WTC11 (cell line): ENCODE measurements around the gene INO80E. TPM values are rescaled to one million over a fixed set of nuclear protein-coding genes. Genes with fewer than 3 reads are reported as not detected.

ENCODE experiments used
- CREM ChIP-seq: sonication (generic); formaldehyde crosslinking; IDR thresholded peaks from 2 replicates; pipeline ENCODE4 v1.8.1; 2022; ENCODE audit warnings: mild to moderate bottlenecking, missing genetic modification reagents, moderate library complexity
- ETV6 ChIP-seq: sonication (generic); formaldehyde crosslinking; IDR thresholded peaks from 2 replicates; pipeline ENCODE4 v1.8.1; 2022; ENCODE audit warnings: mild to moderate bottlenecking, missing genetic modification reagents
- HMGXB4 ChIP-seq: sonication (generic); formaldehyde crosslinking; IDR thresholded peaks from 2 replicates; pipeline ENCODE4 v1.8.1; 2023; ENCODE audit warnings: mild to moderate bottlenecking, moderate library complexity, missing genetic modification reagents
- IRF1 ChIP-seq: sonication (generic); formaldehyde crosslinking; IDR thresholded peaks from 2 replicates; pipeline ENCODE4 v1.8.0; 2023; ENCODE audit warnings: missing genetic modification reagents
- IRF2 ChIP-seq: sonication (generic); formaldehyde crosslinking; IDR thresholded peaks from 2 replicates; pipeline ENCODE4 v1.8.0; 2022; ENCODE audit warnings: low read depth, missing genetic modification reagents, borderline replicate concordance
- MLX ChIP-seq: sonication (generic); formaldehyde crosslinking; IDR thresholded peaks from 2 replicates; pipeline ENCODE4 v1.8.1; 2023; ENCODE audit warnings: mild to moderate bottlenecking, missing genetic modification reagents, moderate library complexity
- NFE2L1 ChIP-seq: sonication (generic); formaldehyde crosslinking; IDR thresholded peaks from 2 replicates; pipeline ENCODE4 v1.8.1; 2023; ENCODE audit warnings: missing genetic modification reagents
- NFYB ChIP-seq: sonication (generic); formaldehyde crosslinking; conservative IDR thresholded peaks from 2 replicates; pipeline ENCODE4 v1.8.0; 2022; ENCODE audit warnings: low read depth, missing genetic modification reagents
- SMAD4 ChIP-seq: sonication (generic); formaldehyde crosslinking; IDR thresholded peaks from 2 replicates; pipeline ENCODE4 v1.8.0; 2022; ENCODE audit warnings: mild to moderate bottlenecking, missing genetic modification reagents
- SP1 ChIP-seq: sonication (generic); formaldehyde crosslinking; conservative IDR thresholded peaks from 2 replicates; pipeline ENCODE4 v1.8.1; 2022; ENCODE audit warnings: missing genetic modification reagents
- TCF7 ChIP-seq: sonication (generic); formaldehyde crosslinking; IDR thresholded peaks from 2 replicates; pipeline ENCODE4 v1.8.0; 2022; ENCODE audit warnings: mild to moderate bottlenecking, low read depth, missing genetic modification reagents, moderate library complexity
- TP53 ChIP-seq: sonication (generic); formaldehyde crosslinking; IDR thresholded peaks from 2 replicates; pipeline ENCODE4 v1.8.1; 2023; ENCODE audit warnings: mild to moderate bottlenecking, missing genetic modification reagents
- ZMAT4 ChIP-seq: fragments of 250-450 bp; sonication (Bioruptor Pico); IDR thresholded peaks from 2 replicates; pipeline ENCODE4 v1.9.0; 2021; ENCODE audit warnings: mild to moderate bottlenecking
- ZNF396 ChIP-seq: fragments of 250-450 bp; sonication (Bioruptor Pico); IDR thresholded peaks from 2 replicates; pipeline ENCODE4 v1.8.0; 2021; ENCODE audit warnings: mild to moderate bottlenecking, moderate library complexity, borderline replicate concordance
- ZSCAN18 ChIP-seq: fragments of 250-450 bp; sonication (Bioruptor Pico); IDR thresholded peaks from 2 replicates; pipeline ENCODE4 v2.1.2; 2022; ENCODE audit warnings: mild to moderate bottlenecking, moderate library complexity
- total RNA-seq: library from RNA; stranded (reverse); gene quantifications from 3 replicates; pipeline ENCODE4 v1.2.3, GENCODE V29; 2021
- TF ChIP-seq, protein P1 (sequence below): sonication (generic); formaldehyde crosslinking; IDR thresholded peaks from 2 replicates; pipeline ENCODE4 v1.8.1; 2022; ENCODE audit warnings: missing genetic modification reagents, borderline replicate concordance
- TF ChIP-seq, protein P2 (sequence below): fragments of 250-450 bp; sonication (Bioruptor Pico); conservative IDR thresholded peaks from 2 replicates; pipeline ENCODE4 v1.9.0; 2021; ENCODE audit warnings: mild to moderate bottlenecking
- TF ChIP-seq, protein P3 (sequence below): fragments of 250-450 bp; sonication (Bioruptor Pico); IDR thresholded peaks from 2 replicates; pipeline ENCODE4 v1.8.0; 2021; ENCODE audit warnings: mild to moderate bottlenecking
- TF ChIP-seq, protein P4 (sequence below): sonication (generic); formaldehyde crosslinking; IDR thresholded peaks from 2 replicates; pipeline ENCODE4 v1.8.0; 2023; ENCODE audit warnings: mild to moderate bottlenecking, missing genetic modification reagents
- TF ChIP-seq, protein P5 (sequence below): fragments of 200-600 bp; IDR thresholded peaks from 2 replicates; pipeline ENCODE4 v1.8.0; 2022; ENCODE audit warnings: antibody characterized with exemption
- TF ChIP-seq, protein P6 (sequence below): sonication (generic); formaldehyde crosslinking; IDR thresholded peaks from 2 replicates; pipeline ENCODE4 v1.8.1; 2022; ENCODE audit warnings: low read depth, mild to moderate bottlenecking, moderate library complexity, missing genetic modification reagents, borderline replicate concordance

The INO80E gene
- total RNA-seq, 1 experiment from 2014 or later = 101 TPM

DNA sequence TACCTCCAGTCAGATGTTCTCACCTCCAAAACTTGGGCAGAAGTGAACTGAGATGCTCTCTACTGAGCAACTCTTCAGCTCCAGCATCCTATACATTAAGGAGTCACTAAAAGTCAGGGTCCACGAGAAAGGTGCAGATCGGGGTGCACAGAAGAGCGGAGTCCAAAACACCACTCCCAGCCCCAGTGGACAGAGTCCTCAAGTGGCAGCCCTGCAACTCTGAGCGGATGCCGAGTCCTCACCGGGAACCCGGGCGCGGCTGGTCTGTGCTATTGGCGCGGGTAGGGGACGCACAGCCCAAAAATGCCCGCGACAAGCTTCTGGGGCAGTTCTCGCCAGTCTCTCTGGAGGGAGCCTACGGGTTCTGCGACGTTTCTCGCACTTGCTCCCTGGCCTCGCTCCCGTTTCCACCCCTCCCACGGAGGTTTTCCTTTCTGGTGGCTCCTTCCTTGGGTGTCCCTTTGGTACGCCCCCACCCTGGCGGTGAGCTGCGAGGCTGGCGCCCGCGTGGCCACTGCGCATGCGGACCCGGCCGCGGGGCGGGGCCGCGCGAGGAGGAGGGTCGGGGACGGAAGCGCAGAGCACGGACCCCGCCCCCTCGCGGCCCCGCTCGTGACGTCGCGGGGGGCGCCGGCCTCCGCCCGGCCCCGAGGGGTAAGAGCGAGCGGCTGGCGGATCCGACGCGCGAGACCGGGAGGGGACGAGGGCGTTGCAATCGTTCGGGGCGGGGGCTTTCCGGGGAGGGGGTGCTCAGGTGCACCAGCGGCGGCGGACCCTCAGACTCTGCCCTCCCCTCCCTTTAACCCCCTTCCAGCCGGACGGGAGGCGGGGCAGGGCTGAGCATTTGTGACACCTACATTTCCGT, 34.3 kb upstream of the INO80E start, which contains the start of gene TMEM219 (continued):
- TF ChIP-seq IRF1 (no peak), NFE2L1 (CRISPR knock-in tag) (no peak), TCF7 (no peak), HMGXB4 (CRISPR knock-in tag) (no peak), SP1 (CRISPR knock-in tag) (peak; percentile 89), IRF2 (CRISPR knock-in tag) (no peak), ZNF396 (CRISPR knock-in tag) (no peak), NFYB (CRISPR knock-in tag) (no peak), ETV6 (CRISPR knock-in tag) (0 out of 2 replicates have a peak, but pooled peaks have one; percentile 9), CREM (0 out of 2 replicates have a peak, but pooled peaks have one; percentile 22), ZSCAN18 (CRISPR knock-in tag) (no peak), ZMAT4 (CRISPR knock-in tag) (no peak), SMAD4 (no peak), MLX (CRISPR knock-in tag) (no peak), TP53 (CRISPR knock-in tag) (0 out of 2 replicates have a peak, but pooled peaks have one; percentile 34)
- TF ChIP-seq, protein P1, sequence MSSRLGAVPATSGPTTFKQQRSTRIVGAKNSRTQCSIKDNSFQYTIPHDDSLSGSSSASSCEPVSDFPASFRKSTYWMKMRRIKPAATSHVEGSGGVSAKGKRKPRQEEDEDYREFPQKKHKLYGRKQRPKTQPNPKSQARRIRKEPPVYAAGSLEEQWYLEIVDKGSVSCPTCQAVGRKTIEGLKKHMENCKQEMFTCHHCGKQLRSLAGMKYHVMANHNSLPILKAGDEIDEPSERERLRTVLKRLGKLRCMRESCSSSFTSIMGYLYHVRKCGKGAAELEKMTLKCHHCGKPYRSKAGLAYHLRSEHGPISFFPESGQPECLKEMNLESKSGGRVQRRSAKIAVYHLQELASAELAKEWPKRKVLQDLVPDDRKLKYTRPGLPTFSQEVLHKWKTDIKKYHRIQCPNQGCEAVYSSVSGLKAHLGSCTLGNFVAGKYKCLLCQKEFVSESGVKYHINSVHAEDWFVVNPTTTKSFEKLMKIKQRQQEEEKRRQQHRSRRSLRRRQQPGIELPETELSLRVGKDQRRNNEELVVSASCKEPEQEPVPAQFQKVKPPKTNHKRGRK (CRISPR knock-in tag) = no peak
- TF ChIP-seq, protein P2, sequence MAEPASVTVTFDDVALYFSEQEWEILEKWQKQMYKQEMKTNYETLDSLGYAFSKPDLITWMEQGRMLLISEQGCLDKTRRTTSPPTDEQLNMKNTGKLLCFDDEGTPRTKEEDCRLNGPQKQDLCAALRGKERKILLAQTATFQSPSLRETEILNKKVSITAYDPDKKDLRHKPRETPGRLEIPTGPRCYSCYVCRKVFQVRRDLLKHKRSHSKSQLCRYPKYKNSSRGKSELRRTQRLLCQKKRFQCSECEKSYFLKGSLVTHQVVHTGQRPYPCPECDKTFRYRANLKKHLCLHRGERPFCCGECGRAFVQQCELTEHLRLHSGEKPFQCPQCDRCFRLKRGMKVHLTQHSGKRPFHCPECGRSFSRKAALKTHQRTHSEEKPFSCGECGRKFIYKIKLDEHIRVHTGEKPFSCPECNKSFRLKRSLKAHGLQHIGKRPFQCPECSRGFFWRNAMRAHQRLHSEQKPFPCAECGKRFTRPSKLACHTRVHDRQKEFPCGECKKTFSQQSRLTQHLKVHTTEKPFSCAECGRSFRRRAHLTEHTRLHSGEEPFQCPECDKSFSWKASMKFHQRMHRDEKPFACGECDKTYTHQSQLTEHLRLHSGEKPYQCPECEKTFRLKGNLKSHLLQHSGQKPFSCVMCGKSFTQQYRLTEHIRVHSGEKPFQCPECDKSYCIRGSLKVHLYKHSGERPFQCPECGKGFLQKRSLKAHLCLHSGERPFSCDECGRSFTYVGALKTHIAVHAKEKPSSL (CRISPR knock-in tag) = no peak
- TF ChIP-seq, protein P3, sequence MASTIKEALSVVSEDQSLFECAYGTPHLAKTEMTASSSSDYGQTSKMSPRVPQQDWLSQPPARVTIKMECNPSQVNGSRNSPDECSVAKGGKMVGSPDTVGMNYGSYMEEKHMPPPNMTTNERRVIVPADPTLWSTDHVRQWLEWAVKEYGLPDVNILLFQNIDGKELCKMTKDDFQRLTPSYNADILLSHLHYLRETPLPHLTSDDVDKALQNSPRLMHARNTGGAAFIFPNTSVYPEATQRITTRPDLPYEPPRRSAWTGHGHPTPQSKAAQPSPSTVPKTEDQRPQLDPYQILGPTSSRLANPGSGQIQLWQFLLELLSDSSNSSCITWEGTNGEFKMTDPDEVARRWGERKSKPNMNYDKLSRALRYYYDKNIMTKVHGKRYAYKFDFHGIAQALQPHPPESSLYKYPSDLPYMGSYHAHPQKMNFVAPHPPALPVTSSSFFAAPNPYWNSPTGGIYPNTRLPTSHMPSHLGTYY (CRISPR knock-in tag) = no peak
- TF ChIP-seq, protein P4, sequence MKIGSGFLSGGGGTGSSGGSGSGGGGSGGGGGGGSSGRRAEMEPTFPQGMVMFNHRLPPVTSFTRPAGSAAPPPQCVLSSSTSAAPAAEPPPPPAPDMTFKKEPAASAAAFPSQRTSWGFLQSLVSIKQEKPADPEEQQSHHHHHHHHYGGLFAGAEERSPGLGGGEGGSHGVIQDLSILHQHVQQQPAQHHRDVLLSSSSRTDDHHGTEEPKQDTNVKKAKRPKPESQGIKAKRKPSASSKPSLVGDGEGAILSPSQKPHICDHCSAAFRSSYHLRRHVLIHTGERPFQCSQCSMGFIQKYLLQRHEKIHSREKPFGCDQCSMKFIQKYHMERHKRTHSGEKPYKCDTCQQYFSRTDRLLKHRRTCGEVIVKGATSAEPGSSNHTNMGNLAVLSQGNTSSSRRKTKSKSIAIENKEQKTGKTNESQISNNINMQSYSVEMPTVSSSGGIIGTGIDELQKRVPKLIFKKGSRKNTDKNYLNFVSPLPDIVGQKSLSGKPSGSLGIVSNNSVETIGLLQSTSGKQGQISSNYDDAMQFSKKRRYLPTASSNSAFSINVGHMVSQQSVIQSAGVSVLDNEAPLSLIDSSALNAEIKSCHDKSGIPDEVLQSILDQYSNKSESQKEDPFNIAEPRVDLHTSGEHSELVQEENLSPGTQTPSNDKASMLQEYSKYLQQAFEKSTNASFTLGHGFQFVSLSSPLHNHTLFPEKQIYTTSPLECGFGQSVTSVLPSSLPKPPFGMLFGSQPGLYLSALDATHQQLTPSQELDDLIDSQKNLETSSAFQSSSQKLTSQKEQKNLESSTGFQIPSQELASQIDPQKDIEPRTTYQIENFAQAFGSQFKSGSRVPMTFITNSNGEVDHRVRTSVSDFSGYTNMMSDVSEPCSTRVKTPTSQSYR = no peak
- TF ChIP-seq, protein P5, sequence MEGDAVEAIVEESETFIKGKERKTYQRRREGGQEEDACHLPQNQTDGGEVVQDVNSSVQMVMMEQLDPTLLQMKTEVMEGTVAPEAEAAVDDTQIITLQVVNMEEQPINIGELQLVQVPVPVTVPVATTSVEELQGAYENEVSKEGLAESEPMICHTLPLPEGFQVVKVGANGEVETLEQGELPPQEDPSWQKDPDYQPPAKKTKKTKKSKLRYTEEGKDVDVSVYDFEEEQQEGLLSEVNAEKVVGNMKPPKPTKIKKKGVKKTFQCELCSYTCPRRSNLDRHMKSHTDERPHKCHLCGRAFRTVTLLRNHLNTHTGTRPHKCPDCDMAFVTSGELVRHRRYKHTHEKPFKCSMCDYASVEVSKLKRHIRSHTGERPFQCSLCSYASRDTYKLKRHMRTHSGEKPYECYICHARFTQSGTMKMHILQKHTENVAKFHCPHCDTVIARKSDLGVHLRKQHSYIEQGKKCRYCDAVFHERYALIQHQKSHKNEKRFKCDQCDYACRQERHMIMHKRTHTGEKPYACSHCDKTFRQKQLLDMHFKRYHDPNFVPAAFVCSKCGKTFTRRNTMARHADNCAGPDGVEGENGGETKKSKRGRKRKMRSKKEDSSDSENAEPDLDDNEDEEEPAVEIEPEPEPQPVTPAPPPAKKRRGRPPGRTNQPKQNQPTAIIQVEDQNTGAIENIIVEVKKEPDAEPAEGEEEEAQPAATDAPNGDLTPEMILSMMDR = no peak
- TF ChIP-seq, protein P6, sequence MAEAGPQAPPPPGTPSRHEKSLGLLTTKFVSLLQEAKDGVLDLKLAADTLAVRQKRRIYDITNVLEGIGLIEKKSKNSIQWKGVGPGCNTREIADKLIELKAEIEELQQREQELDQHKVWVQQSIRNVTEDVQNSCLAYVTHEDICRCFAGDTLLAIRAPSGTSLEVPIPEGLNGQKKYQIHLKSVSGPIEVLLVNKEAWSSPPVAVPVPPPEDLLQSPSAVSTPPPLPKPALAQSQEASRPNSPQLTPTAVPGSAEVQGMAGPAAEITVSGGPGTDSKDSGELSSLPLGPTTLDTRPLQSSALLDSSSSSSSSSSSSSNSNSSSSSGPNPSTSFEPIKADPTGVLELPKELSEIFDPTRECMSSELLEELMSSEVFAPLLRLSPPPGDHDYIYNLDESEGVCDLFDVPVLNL (CRISPR knock-in tag) = no peak
